Pancreas (tissue), 10 donors: ENCODE results near the gene MCU. TPM values are rescaled to one million over a fixed set of nuclear protein-coding genes. Genes with fewer than 3 reads are reported as not detected.
A peak's percentile ranks its signal among the peaks of the same experiment; 100 is the strongest.

Experiments used
- ATAC-seq, 4 donors: fragments of 200-7000 bp; cut with Tn5 transposase; one replicate each; pipeline versions ENCODE4 v1.8.0 to v1.9.1; 2020; ENCODE audit warnings: mild to moderate bottlenecking in 4 of 4, moderate library complexity in 4 of 4
- DNase-seq, 6 donors: peaks; one replicate each; pipeline ENCODE4 v3.0.0-alpha.2; 2020
- FAIRE-seq: peaks from 2 replicates; lab custom pipeline; 2012; peaks lifted over from hg19 to GRCh38; lab: Jason Lieb, UNC
- H3K27ac ChIP-seq, 4 donors: fragments of 200-600 bp; sonication (generic); 1 replicate in 3 of 4; 2 replicates in 1 of 4; pipeline versions ENCODE4 v1.5.0 to v1.8.0; 2020
- H3K27me3 ChIP-seq, 4 donors: fragments of 200-600 bp; one replicate each; pipeline ENCODE4 v1.8.0; 2021
- H3K36me3 ChIP-seq, 3 donors: fragments of 200-600 bp; sonication (generic) in 1 of 3; one replicate each; pipeline versions ENCODE4 v1.5.0 to v1.8.0; 2020 to 2021
- H3K4me1 ChIP-seq, 3 donors: fragments of 200-600 bp; one replicate each; pipeline ENCODE4 v1.8.0; 2021
- H3K4me3 ChIP-seq, 4 donors: fragments of 200-600 bp; sonication (generic) in 2 of 4; one replicate each; pipeline versions ENCODE4 v1.5.0 to v1.8.0; 2020 to 2021
- H3K9me3 ChIP-seq, 4 donors: fragments of 200-600 bp; one replicate each; pipeline ENCODE4 v1.8.0; 2021
- CTCF ChIP-seq, 4 donors: fragments of 200-600 bp; sonication (generic) in 3 of 4; IDR thresholded peaks; one replicate each; pipeline versions ENCODE4 v1.5.0 to v1.8.0; 2021; ENCODE audit warnings: antibody characterized with exemption in 4 of 4
- WGBS, 2 donors: extraction: QIAGEN DNeasy Blood & Tissue Kit; methylation state at CpG; one replicate each; pipeline ENCODE4 v1.1.7; 2013; 5-methylcytosine and 5-hydroxymethylcytosine counted together
- intact Hi-C, 3 donors: fragments of 100-400 bp; cut with DNase I; formaldehyde crosslinking; loops; one replicate each; pipeline versions ENCODE4 v1.11.1 to v1.14.2; 2022
- polyA plus RNA-seq, 2 donors: library from polyadenylated mRNA; stranded (reverse); fragments of 200-250 nt; gene quantifications; one replicate each; pipeline ENCODE4 v1.2.3, GENCODE V29; 2013
- total RNA-seq, 6 donors: library from RNA; stranded (reverse); fragmentation: NEBNext Ultra II Directional in 4 of 6; extraction: Animal tissue kit (Norgen Biotek cat#: 25700) in 4 of 6; gene quantifications; one replicate each; pipeline versions ENCODE4 v1.2.1 to v1.2.4, GENCODE V29; 2021 to 2023
- donor health status: healthy with polysubstance abuse.
- donor health status: DM: no; HTN: no; CAD: no; lungs with moderate emphysema.
- donor health status: DM: no; HTN: no; CAD: no.
- donor health status: control.
- donor health status: control.
- donor health status: Bipolar disorder and iron deficiency.
- donor health status: DM: yes; HTN: yes; CAD: no.
- donor health status: DM: no; HTN: no; CAD: no.
- donor health status: DM: no; HTN: no; CAD: no.
- donor health status: DM: yes; HTN: yes; CAD: no.

Gene MCU
- total and polyA plus RNA-seq, 8 donors = 6.3 to 15.5 (median 9.2) TPM

GRCh38 chr10:72855129-72855528, 163.2 kb downstream of the MCU start:
- intact Hi-C loops = no loop called here
- Histone ChIP-seq H3K9me3 (no peaks in the 10 kb centered on the region), H3K36me3 (no peaks in the 10 kb centered on the region), H3K4me1 (no peaks in the 10 kb centered on the region), H3K4me3 (no peak overlapping the region), H3K27ac (no peak overlapping the region), H3K27me3 (no peaks in the 10 kb centered on the region)
- no peak for ATAC-seq
- no peak for TF ChIP-seq CTCF (IDR thresholded peaks at IDR 0.05)
- no peak for DNase-seq
- FAIRE-seq = no peak

- H3K36me3 ChIP-seq = no peaks in the 10 kb centered on the region
- DNase-seq (no peak), ATAC-seq (no peak), FAIRE-seq (no peak)
- intact Hi-C loops = no loop called here
- TF ChIP-seq CTCF (IDR thresholded peaks at IDR 0.05) = no peak
- H3K27me3 ChIP-seq = no peaks in the 10 kb centered on the region
- H3K27ac ChIP-seq = no peak overlapping the region
- H3K9me3 ChIP-seq = no peaks in the 10 kb centered on the region
- H3K4me1 ChIP-seq = no peaks in the 10 kb centered on the region
- no peak overlapping the region for H3K4me3 ChIP-seq
- 71 to 72% methylated on average over 2 of the region's 2 CpGs for WGBS, 2 donors
These were observed 163.8 kb downstream of the MCU start for GRCh38 chr10:72855790-72856189.

- intact Hi-C loops = no loop called here
- no peaks in the 10 kb centered on the region for H3K4me1 ChIP-seq
- no peak overlapping the region for H3K4me3 ChIP-seq
- no peak overlapping the region for H3K27ac ChIP-seq
- H3K36me3 ChIP-seq = no peaks in the 10 kb centered on the region
- DNase-seq (no peak), FAIRE-seq (no peak), ATAC-seq (no peak)
- H3K27me3 ChIP-seq = no peaks in the 10 kb centered on the region
- TF ChIP-seq CTCF (IDR thresholded peaks at IDR 0.05) = no peak
- WGBS, 2 donors = 96 to 97% methylated on average over 6 of the region's 6 CpGs
- H3K9me3 ChIP-seq = no peaks in the 10 kb centered on the region
These were observed 166.1 kb downstream of the MCU start for GRCh38 chr10:72858067-72858466.

GRCh38 chr10:72862957-72863356, 171.0 kb downstream of the MCU start:
- Histone ChIP-seq H3K27ac (no peak overlapping the region), H3K4me3 (no peak overlapping the region), H3K4me1 (no peaks in the 10 kb centered on the region), H3K27me3 (no peaks in the 10 kb centered on the region), H3K9me3 (no peaks in the 10 kb centered on the region), H3K36me3 (no peaks in the 10 kb centered on the region)
- ATAC-seq (no peak), DNase-seq (no peak), FAIRE-seq (no peak)
- TF ChIP-seq CTCF (IDR thresholded peaks at IDR 0.05) = no peak
- 79 to 85% methylated on average over 2 of the region's 2 CpGs for WGBS, 2 donors
- intact Hi-C loops = no loop called here

GRCh38 chr10:72875250-72876055, 183.5 kb downstream of the MCU start:
- intact Hi-C loops = no loop called here
- H3K27ac ChIP-seq = no peak overlapping the region
- H3K4me1 ChIP-seq = no peaks in the 10 kb centered on the region
- H3K27me3 ChIP-seq = no peaks in the 10 kb centered on the region
- 72 to 80% methylated on average over 3 of the region's 3 CpGs for whole genome bisulfite sequencing, 2 donors
- no peaks in the 10 kb centered on the region for H3K36me3 ChIP-seq
- ATAC-seq (peak in 3 of 4 donors; percentile 56 to 66 (median 62)), DNase-seq (no peak), FAIRE-seq (peak; percentile 32)
- no peaks in the 10 kb centered on the region for H3K9me3 ChIP-seq
- H3K4me3 ChIP-seq = no peak overlapping the region
- peak in 2 of 4 donors; percentile 7 to 31 for TF ChIP-seq CTCF (IDR thresholded peaks at IDR 0.05)
